ENCODE measurements around the gene TCOF1.

Gene TCOF1

DNA sequence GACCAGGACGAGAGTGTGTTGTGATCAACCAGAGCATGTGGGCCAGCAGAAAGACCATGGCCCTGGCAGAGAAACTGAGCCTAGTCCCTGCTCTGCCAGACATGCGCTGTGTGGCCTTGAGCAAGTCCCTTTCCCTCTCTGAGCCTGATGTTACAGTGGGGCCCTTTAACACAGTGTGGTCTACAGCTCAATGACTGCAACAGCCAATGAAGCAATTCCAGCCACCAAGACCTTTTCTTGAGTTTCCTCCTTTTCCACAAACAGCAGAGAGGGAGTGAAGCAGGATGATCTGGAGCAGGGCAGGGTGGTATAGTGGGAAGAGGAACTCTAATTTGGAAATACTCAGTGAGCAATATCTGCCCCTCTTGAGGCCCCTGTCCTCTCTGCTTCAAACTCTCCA is 29.0 kb upstream of the TCOF1 start:
- Histone ChIP-seq H4K20me1 (ENCODE audit: low read depth, low read length) (no peaks in the 10 kb centered on the region), H3F3A (ENCODE audit: insufficient read depth) (no peaks in the 10 kb centered on the region), H2AFZ (ENCODE audit: low read depth, low read length, severe bottlenecking) (no peak overlapping the region), H3K36me3 (ENCODE audit: low read length) (no peaks in the 10 kb centered on the region), H3K4me3 (ENCODE audit: insufficient read depth, low read length, poor library complexity, severe bottlenecking) (no peak overlapping the region), H3K27ac (ENCODE audit: low read depth, low read length) (no peak overlapping the region), H3K9ac (ENCODE audit: low read length) (no peak overlapping the region), H3K9me3 (ENCODE audit: insufficient read depth, low read length) (no peaks in the 10 kb centered on the region), H3K79me2 (ENCODE audit: insufficient read depth, low read length) (no peaks in the 10 kb centered on the region), H3K4me2 (ENCODE audit: low read depth, low read length, poor library complexity, severe bottlenecking) (no peak overlapping the region), H3K9me2 (replicated peaks; ENCODE audit: insufficient read depth, low read length) (no peaks in the 10 kb centered on the region), H3K27me3 (ENCODE audit: low read length) (no peaks in the 10 kb centered on the region)
- TF ChIP-seq CTCF (IDR thresholded peaks at IDR 0.05; ENCODE audit: insufficient read depth, low read length, poor library complexity, severe bottlenecking) (no peak), EZH2phosphoT487 (conservative IDR thresholded peaks at IDR 0.05; ENCODE audit: low read length) (no peak)

DNA sequence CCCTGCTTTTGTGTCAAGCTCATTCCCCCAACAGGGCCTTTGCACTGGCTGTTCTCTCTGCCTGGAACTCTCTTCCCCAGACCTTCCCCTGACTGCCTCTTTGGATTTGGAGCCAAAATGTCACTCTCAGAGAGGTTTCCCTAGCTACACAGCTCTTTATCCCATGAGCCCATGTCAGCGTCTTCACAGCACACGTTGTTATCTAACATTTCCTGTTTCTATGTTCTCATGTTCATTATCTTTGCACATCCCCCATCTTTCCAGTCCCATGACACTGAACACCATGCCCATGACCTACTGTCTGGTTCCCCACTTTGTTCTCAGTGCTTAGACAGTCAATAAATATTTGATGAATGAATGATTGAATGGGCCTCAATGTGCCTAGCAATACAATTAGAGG is 28.5 kb upstream of the TCOF1 start:
- no peak for TF ChIP-seq CTCF (IDR thresholded peaks at IDR 0.05; ENCODE audit: insufficient read depth, low read length, poor library complexity, severe bottlenecking)
- TF ChIP-seq EZH2phosphoT487 (conservative IDR thresholded peaks at IDR 0.05; ENCODE audit: low read length): no peak
- Histone ChIP-seq H3K36me3 (ENCODE audit: low read length) (no peaks in the 10 kb centered on the region), H3F3A (ENCODE audit: insufficient read depth) (no peaks in the 10 kb centered on the region), H4K20me1 (ENCODE audit: low read depth, low read length) (no peaks in the 10 kb centered on the region), H3K9me2 (replicated peaks; ENCODE audit: insufficient read depth, low read length) (no peaks in the 10 kb centered on the region), H3K79me2 (ENCODE audit: insufficient read depth, low read length) (no peaks in the 10 kb centered on the region), H3K9me3 (ENCODE audit: insufficient read depth, low read length) (no peaks in the 10 kb centered on the region), H3K27ac (ENCODE audit: low read depth, low read length) (no peak overlapping the region), H3K4me2 (ENCODE audit: low read depth, low read length, poor library complexity, severe bottlenecking) (no peak overlapping the region), H2AFZ (ENCODE audit: low read depth, low read length, severe bottlenecking) (no peak overlapping the region), H3K9ac (ENCODE audit: low read length) (no peak overlapping the region), H3K27me3 (ENCODE audit: low read length) (no peaks in the 10 kb centered on the region), H3K4me3 (ENCODE audit: insufficient read depth, low read length, poor library complexity, severe bottlenecking) (no peak overlapping the region)

DNA sequence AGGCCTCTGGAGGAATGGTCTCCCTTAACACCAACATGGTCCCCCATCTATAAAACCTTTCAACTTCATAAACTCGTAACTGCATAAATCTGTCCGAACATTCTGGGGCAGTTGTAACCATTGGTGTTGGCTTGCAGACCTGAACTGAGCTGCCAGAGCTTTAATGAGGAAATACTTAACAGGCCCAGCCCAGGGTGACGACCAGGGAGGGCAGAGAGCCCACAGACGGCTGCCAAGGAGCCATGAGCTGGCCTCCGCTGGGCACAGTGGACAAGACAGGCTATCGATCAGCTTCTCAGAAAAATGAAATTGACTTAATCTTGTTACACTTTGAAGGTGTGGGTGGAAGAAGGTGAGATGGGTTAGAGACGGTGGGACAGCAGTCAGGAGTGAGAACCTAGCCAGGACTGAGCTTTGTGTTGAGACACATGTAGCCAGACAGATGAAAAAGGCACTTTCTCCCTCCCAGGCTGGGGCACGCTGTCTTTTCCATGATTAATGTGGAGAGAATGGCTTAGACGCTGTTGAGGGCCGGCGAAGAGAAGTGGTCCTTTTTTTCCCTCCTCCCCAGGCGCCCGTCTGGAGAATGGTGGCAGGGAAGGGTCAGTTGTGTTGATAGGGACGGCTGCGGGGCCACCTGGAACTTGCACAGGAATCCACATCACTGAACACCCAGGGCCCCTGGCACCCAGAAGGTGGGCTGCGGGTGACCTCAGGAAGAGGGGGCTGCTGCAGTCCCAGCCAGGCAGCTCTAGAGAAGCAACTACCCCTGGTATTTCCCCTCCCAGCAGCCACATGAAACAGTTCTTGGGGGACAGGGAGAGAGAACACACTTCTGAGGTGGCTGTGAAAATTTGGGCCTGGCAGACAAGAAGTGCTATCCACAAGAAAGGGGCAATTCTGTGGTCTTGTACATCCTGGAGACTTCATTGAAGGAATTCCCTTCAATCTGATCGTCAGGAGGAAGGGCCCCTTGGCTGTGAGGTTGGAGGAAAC is 27.3 kb upstream of the TCOF1 start:
- TF ChIP-seq CTCF (IDR thresholded peaks at IDR 0.05; ENCODE audit: insufficient read depth, low read length, poor library complexity, severe bottlenecking): no peak
- TF ChIP-seq EZH2phosphoT487 (conservative IDR thresholded peaks at IDR 0.05; ENCODE audit: low read length): no peak
- Histone ChIP-seq H3K27me3 (ENCODE audit: low read length) (no peaks in the 10 kb centered on the region), H3K4me2 (ENCODE audit: low read depth, low read length, poor library complexity, severe bottlenecking) (no peak overlapping the region)

More for the DNA sequence above, 27.3 kb upstream of the TCOF1 start:
- Histone ChIP-seq H3K79me2 (ENCODE audit: insufficient read depth, low read length) (no peaks in the 10 kb centered on the region), H3K4me3 (ENCODE audit: insufficient read depth, low read length, poor library complexity, severe bottlenecking) (no peak overlapping the region), H2AFZ (ENCODE audit: low read depth, low read length, severe bottlenecking) (no peak overlapping the region), H3K9me2 (replicated peaks; ENCODE audit: insufficient read depth, low read length) (no peaks in the 10 kb centered on the region), H3K27ac (ENCODE audit: low read depth, low read length) (no peak overlapping the region), H3K36me3 (ENCODE audit: low read length) (no peaks in the 10 kb centered on the region), H3K9me3 (ENCODE audit: insufficient read depth, low read length) (no peaks in the 10 kb centered on the region), H3F3A (ENCODE audit: insufficient read depth) (no peaks in the 10 kb centered on the region), H4K20me1 (ENCODE audit: low read depth, low read length) (no peaks in the 10 kb centered on the region), H3K9ac (ENCODE audit: low read length) (no peak overlapping the region)

Measured in SU-DHL-6 (cell line).